COR-L47 (cell line): ENCODE results near the gene SRPK3.

Experiments
- DNase-seq: peaks from one replicate; lab custom pipeline; 2025; lab: John Stamatoyannopoulos, UW

Gene SRPK3

DNA sequence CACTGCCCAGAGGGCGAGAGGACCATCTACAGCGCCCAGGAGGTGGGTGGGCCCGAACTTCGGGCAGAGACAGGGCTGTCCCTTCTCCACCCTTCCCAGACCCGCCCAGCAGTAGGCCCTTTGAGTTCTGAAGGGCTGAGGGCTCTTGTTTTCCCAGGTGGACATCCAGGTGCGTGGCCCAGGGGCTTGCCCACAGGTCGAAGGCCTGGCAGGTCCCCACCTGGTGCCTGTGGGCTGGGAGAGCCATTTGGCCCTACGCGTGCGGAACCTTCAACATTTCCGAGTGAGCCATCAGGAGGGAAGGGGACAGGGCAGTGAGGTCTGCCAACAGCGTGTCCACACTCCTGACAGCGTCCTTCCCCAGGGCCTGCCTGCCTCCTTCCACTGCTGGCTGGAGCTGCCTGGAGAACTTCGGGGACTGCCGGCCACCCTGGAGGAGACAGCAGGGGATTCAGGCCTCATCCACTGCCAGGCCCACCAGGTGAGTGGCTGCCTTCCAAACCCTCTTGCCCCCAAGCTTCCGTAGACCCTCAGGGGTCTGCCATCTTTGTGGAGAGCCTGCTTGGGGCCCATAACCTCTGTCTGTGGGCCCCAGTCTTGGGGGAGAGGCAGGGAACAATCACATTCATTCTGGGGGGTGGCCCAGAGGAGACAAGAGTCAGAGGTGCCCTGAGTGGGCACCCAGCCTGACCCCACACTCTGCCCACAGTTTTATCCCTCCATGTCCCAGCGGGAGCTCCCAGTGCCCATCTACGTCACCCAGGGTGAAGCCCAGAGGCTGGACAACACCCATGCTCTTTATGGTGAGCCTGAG, 10.0 kb upstream of the SRPK3 start:
- DNase-seq, result no peak

DNA sequence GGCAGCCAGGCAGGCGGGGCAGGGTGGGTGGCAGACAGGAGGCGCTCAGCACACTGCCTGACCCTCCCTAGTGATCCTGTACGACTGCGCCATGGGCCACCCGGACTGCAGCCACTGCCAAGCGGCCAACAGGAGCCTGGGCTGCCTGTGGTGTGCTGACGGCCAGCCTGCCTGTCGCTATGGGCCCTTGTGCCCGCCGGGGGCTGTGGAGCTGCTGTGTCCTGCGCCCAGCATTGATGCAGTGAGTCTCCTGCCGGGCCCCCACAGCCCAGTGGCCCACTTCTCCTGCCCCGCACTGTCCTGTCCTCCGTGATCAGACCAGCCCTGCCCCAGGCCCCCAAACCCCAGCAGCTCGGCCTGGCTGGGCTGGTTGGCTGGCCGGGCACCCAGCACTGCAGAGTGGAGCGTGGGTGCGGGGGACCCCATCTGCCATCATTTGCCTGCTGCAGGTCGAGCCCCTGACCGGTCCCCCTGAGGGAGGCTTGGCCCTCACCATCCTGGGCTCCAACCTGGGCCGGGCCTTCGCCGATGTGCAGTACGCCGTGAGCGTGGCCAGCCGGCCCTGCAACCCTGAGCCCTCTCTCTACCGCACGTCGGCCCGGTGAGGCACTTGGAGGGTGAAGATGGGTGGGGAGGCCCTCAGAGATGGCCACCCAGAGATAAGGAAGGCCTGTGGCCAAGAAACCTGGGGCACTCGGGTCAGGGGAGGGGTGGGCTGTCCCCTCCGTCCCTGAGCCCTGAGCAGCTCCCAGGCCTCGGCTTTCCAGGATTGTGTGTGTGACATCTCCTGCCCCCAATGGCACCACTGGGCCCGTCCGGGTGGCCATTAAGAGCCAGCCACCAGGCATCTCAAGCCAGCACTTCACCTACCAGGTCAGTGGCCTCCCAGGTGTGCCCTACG, 9.2 kb upstream of the SRPK3 start:
- no peak for DNase-seq

DNA sequence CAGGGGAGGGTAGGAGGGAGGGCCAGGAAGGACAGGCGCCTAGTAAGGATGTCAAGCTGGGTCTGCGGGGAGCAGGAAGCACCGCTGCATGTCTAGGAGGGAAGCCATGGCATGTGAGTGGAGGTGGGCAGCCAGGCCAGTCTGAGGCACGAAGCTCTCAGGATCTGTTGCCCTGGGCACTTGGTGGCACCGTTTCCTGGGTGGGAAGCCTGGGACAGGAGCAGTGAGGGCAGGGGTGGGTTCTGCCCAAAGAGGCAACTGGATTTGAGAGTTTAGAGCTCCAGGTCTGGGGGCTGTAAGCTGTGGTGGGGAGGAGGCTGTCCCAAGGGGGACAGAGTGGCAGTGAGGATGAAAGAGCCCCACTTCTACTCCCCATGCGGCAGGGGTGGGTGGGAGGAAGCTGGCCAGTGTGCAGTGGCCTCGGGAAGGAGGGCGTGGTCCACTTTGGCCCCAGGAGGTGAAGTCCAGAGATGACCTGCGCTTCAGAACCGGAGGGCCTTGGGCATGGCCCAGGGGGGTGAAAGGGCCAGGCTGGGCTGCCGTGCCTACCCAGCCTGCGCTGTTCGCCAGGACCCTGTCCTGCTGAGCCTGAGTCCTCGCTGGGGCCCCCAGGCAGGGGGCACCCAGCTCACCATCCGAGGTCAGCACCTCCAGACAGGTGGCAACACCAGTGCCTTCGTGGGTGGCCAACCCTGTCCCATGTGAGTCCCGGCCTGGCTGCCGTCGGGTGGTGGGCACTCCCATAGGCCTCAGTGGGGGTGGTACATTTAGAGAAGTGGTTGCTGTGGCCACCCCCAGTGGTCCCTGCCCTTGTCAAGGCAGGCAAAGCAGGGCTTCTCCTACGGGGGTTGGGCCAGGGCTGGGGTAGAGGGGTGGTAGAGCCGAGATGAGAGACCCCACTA, 8.3 kb upstream of the SRPK3 start:
- no peak for DNase-seq

DNA sequence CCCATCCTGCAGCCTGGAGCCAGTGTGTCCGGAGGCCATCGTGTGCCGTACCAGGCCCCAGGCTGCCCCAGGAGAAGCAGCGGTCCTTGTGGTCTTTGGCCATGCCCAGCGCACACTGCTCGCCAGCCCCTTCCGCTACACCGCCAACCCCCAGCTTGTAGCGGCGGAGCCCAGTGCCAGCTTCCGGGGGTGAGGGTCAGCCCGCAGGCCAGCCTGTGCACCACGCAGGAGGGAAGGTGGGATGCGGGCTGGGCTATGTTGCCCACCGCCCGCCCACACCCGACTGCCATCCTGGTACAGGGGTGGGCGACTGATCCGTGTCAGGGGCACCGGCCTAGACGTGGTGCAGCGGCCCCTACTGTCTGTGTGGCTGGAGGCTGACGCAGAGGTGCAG, 7.6 kb upstream of the SRPK3 start:
- DNase-seq, result no peak

DNA sequence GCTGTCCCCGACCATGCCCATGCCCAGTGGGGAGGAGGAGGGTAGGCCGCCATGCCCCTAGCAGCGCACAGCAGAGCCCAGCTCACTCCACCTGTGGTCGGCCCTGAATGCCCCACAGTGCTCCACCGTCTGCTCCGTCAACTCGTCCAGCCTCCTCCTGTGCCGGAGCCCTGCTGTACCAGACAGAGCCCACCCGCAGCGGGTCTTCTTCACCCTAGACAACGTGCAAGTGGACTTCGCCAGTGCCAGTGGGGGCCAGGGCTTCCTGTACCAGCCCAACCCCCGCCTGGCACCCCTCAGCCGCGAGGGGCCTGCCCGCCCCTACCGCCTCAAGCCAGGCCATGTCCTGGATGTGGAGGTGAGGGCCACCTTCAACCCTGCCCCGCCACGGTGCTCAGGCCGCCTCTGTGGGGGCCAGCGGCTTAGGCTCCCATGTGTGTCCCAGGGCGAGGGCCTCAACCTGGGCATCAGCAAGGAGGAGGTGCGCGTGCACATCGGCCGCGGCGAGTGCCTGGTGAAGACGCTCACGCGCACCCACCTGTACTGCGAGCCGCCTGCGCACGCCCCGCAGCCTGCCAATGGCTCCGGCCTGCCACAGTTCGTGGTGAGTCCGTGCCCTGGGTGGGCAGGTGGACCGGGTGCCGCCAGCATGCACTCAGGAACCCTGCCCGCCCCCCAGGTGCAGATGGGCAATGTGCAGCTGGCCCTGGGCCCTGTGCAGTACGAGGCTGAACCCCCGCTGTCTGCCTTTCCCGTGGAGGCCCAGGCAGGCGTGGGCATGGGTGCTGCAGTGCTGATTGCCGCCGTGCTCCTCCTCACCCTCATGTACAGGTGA, 6.9 kb upstream of the SRPK3 start:
- no peak for DNase-seq

DNA sequence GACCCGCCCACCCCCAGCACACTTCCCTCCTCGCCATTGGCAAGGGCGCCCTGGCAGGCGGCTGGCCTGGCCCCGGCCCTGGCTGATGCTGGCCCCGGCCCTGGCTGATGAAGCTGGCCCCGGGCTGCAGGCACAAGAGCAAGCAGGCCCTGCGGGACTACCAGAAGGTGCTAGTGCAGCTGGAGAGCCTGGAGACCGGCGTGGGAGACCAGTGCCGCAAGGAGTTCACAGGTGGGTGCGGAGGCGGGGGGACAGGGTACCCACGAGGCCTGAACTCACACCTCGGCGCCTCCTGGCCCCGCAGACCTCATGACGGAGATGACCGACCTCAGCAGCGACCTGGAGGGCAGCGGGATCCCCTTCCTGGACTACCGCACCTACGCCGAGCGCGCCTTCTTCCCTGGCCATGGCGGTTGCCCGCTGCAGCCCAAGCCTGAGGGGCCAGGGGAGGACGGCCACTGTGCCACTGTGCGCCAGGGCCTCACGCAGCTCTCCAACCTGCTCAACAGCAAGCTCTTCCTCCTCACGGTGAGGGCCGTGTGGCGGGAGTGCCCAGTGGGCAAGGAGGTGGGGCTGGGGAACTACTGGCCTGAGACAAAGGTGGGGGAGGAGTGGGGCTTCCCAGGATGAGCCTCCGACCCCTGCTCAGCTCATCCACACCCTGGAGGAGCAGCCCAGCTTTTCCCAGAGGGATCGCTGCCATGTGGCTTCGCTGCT, 6.1 kb upstream of the SRPK3 start:
- no peak for DNase-seq

DNA sequence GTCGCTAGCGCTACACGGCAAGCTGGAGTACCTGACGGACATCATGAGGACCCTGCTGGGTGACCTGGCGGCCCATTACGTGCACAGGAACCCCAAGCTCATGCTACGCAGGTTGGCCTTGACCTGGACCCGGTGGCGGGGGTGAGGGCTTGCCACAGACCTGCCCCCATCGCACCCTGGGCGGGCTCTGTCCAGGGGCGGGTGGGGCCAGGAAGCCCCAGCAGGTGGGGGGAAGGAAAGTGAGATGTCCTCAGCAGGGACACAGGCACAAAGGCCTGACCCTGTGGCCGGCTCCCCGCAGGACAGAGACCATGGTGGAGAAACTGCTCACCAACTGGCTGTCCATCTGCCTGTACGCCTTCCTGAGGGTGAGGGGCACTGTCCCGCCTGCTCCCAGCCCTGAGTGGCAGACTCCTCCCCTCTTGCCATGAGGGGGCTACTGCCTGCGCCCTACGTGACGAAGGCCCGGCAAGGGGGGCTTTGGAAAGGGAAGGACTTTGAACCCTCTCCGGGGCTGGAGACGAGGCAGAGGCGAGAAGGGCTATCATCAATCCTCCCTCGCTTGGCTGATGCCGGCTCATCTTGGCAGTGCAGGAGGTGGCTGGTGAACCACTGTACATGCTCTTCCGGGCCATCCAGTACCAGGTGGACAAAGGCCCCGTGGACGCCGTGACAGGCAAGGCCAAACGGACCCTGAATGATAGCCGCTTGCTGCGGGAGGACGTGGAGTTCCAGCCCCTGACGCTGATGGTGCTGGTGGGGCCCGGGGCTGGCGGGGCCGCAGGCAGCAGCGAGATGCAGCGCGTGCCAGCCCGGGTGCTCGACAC, 5.3 kb upstream of the SRPK3 start:
- no peak for DNase-seq

DNA sequence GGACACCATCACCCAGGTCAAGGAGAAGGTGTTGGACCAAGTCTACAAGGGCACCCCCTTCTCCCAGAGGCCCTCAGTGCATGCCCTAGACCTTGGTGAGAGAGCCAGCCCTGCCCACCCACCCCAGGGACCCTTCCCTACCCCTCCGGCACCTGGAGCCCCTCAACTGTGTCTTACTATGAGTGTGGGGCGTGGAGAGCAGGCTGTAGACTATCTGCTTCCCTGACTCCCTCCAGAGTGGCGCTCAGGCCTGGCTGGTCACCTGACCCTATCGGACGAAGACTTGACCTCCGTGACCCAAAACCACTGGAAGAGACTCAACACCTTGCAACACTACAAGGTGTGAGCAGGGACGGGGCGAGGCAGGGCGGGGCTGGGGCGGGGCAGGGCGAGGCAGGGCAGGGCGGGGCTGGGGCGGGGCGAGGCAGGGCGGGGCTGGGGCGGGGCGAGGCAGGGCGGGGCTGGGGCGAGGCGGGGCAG, 4.7 kb upstream of the SRPK3 start:
- no peak for DNase-seq

DNA sequence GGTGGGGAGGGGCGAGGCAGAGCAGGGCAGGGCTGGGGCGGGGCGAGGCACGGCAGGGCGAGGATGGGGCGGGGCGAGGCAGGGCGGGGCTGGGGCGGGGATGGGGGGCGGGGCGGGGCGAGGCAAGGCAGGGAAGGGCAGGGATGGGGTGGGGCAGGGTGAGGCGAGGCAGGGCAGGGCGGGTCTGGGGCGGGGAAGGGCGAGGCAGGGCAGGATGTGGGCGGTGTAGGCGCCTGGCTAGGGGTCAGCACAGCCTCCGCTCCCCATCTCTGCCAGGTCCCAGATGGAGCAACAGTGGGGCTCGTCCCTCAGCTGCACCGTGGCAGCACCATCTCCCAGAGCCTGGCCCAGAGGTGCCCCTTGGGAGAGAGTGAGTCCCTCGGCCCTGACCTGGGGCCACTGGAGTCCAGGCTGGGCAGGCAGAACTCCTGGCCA, 4.2 kb upstream of the SRPK3 start:
- no peak for DNase-seq

DNA sequence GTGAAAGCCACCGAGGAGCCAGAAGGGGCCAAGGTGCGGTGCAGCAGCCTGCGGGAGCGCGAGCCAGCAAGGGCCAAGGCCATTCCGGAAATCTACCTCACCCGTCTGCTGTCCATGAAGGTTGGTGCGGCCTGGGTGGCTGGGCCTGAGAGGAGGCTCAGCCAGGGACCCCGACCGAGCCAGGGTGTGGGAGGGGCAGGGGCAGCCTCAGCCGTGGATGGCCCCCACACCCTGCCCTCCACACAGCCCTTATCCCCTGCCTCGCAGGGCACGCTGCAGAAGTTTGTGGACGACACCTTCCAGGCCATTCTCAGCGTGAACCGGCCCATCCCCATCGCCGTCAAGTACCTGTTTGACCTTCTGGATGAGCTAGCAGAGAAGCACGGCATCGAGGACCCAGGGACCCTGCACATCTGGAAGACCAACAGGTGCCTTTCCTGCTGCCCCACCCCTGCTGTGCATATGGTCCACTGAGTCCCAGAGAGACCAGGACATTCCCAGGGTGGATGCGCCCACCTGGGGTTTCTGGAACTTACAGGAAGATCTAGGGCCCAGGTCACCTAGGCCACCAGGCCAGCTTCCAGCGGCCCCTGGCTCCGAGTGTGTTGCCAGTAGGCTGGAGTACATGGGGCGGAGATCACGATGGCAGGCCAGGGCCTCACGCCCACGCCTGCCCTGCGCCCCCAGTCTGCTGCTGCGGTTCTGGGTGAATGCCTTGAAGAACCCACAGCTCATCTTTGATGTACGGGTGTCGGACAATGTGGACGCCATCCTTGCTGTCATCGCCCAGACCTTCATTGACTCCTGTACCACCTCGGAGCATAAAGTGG, 3.4 kb upstream of the SRPK3 start:
- no peak for DNase-seq

DNA sequence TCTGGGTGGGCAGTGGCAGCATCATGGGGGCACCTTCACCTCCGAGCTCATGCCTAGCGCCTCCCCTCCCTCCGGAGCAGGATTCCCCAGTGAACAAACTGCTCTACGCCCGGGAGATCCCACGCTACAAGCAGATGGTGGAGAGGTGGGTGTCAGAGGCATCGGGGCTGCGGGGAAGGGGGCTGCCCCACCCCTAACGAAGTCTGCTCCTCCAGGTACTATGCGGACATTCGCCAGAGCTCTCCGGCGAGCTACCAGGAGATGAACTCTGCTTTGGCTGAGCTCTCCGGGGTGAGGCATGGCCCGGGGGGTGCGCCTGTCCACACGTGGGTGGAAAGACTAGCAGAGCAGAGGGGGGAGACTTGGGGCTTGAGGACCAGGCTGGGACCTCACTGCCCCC, 2.7 kb upstream of the SRPK3 start:
- DNase-seq, result no peak

DNA sequence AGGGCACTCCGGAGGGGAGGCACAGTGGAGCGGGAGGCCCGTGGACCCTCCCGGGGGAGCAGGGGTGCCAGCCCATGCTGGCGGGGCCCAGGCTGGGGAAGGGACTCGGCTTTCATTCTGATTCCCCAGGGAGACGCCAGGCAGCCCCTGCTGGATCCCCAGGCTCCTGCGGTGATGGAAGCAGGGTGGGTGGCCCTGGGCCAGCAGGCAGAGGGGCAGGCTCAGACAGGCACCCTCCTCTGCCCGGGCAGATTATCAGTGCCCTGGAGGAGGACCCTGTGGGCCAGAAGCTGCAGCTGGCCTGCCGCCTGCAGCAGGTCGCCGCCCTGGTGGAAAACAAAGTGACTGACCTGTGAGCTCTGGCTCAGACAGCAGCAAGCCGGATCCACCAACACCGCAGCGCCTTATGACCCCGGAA, 2.1 kb upstream of the SRPK3 start:
- no peak for DNase-seq

DNA sequence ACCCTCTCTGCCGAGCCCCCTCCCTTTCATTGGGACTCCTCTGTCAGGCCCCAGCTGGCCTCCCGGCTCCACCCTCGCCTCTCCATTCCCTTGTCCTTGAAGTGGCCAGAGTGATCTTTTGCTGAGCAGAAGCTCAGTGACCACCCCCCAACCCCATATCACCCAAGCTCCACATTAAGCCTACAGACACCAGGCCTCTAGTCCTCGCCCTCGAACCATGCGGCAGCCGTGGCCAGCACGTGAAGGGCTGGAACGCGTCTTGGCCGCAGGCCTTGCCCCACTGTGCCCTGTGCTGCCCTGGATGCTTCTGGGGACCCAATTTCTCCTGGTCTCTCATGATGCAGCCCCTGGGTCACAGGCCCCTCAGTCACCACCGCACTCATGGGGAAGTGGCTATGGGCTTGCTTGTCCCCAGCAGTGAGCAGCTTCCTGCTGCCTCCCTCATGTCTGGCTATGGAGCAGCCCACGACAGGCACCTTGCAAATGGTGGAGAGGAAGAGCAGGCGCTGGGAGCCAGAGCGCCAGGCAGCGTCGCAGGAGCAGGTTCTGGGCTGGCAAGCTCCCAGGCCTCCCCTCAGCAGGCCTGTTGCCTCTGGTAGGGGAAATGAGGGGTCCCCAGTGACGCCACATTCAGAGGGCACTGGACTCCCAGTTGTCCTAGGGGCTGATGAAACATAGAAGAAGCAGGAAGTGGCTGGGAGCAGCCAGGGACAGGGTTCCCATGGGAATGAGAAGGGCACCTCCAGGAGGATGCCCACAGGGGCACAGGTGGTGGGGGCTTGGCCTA, 757 bp upstream of the SRPK3 start:
- DNase-seq, result no peak

DNA sequence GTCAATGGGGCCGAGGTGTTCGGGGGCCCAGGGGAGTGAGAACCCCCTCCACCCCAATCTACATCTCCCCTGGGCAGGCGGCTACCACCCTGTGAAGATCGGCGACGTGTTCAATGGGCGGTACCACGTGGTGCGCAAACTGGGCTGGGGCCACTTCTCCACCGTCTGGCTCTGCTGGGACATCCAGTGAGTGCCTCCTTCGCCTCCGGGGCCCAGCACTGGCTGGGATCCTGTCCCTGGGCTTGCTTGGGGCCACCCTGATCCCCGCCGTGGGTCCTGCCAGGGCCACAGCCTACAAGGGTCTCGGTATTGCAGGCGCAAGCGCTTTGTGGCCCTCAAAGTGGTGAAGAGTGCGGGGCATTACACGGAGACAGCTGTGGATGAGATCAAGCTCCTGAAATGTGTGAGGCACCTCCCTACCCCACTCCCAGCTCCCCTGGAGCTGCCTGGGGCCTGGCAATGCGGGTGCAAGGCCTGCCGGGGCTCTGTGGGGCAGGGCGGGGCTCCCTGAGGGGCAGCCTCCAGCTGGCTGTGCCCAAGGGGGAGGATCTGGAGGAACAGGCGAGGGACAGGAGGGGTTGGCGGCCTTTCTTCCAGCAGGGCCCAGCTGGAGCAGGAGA, 697 bp downstream of the SRPK3 start:
- DNase-seq, result no peak

DNA sequence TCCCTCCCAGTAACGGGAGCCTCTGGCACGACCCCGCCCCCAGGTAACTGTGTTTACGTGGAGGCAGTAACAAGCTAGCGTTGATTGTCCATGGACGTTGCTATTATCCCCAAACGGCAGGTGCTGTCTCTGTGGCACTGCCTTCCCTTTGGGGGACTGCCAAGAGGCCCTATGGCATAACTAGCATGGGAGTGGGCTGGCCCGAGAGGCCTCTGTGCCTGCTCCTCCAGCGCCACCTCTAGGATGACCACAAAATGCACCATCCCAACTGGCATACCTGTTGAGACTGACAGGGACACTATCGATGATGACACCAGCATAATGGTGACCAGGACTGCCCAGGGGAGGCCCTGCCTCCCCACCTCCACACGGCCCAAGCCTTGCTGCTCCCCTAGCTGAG, 1.5 kb downstream of the SRPK3 start:
- peak; percentile 91 for DNase-seq

DNA sequence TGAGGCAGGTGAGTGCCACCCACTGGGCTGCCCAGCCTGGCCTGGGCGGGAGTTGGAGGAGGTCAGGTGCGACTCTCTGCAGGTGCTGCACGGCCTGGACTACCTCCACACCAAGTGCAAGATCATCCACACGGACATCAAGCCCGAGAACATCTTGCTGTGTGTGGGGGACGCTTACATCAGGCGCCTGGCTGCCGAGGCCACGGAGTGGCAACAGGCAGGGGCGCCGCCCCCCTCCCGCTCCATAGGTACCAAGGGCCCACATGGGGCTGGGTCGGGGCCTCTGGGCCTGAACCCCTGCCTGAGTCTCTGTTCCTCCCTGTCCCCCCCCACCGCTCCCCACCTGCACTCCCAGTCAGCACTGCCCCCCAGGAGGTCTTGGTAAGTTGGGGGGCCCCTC, 2.0 kb downstream of the SRPK3 start:
- no peak for DNase-seq

DNA sequence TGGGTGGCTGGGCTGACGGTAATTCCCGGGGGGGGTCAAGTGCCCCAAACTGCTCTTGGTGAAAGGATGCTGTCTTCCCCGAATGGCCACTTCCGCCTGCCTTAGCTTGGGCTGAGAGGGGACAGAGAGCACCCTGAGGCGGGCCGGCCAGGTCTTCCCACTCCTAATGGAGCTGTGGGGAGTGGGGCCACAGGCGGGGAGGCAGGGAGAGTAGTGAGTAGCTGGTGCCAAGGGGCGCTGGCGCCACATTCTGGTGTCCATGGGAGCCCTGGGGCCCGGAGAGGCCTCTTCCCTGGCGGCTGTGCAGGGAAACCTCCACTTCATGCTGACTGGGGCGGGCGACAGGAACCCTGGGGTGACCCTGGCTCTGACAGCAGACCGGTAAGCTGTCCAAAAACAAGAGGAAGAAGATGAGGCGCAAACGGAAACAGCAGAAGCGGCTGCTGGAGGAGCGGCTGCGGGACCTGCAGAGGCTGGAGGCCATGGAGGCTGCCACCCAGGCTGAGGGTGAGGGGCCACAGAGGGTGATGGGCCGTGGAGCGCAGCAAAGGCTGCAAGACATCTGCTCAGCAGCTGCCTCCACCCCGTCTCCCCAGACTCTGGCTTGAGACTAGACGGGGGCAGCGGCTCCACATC, 2.7 kb downstream of the SRPK3 start:
- no peak for DNase-seq
